K562 (cell line): ENCODE measurements around the gene TPK1. TPM values are rescaled to one million over a fixed set of nuclear protein-coding genes. Genes with fewer than 3 reads are reported as not detected.

Experiments
- COPS2 ChIP-seq: fragments of 450-650 bp; conservative IDR thresholded peaks from 2 replicates; pipeline ENCODE4 v1.6.1; 2016; ENCODE audit warnings: mild to moderate bottlenecking, moderate library complexity
- PRDM10 ChIP-seq: fragments of 450-650 bp; IDR thresholded peaks from 2 replicates; pipeline ENCODE4 v1.6.1; 2018; ENCODE audit not compliant: partially characterized antibody
- REST ChIP-seq, 2 experiments: fragments of 450-650 bp; formaldehyde crosslinking in 1 of 2; IDR thresholded peaks; 2 replicates each; pipeline versions ENCODE4 v1.4.0 to v1.6.1; 2014 to 2020; ENCODE audit warnings: mild to moderate bottlenecking in 2 of 2, borderline replicate concordance in 1 of 2, low read depth in 1 of 2
- TSHZ1 ChIP-seq: fragments of 250-450 bp; sonication (Bioruptor Pico); IDR thresholded peaks from 2 replicates; pipeline ENCODE4 v1.4.0; 2020; ENCODE audit warnings: mild to moderate bottlenecking, moderate library complexity
- XRCC5 ChIP-seq: fragments of 200-400 bp; formaldehyde crosslinking; IDR thresholded peaks from 2 replicates; pipeline ENCODE4 v1.6.1; 2017; ENCODE audit warnings: low read depth, mild to moderate bottlenecking, low read length
- ZNF41 ChIP-seq: fragments of 250-450 bp; sonication (Bioruptor Pico); conservative IDR thresholded peaks from 2 replicates; pipeline ENCODE4 v1.4.0; 2020; ENCODE audit warnings: mild to moderate bottlenecking
- ZNF639 ChIP-seq, 2 experiments: fragments of 200-800 bp in 1 of 2; sonication (Bioruptor generic) in 1 of 2; sonication (generic) in 1 of 2; formaldehyde crosslinking in 1 of 2; IDR thresholded peaks in 1 of 2; conservative IDR thresholded peaks in 1 of 2; 2 replicates each; pipeline versions ENCODE4 v1.5.0 to v1.6.1; 2016 to 2020; ENCODE audit warnings: missing compliant biosample characterization in 1 of 2, missing genetic modification characterization in 1 of 2, missing genetic modification reagents in 1 of 2
- polyA plus RNA-seq, 8 experiments: library from polyadenylated mRNA; depleted of rRNA in 4 of 8; stranded (reverse) in 5 of 8; unstranded in 3 of 8; fragments of >200 nt; fragmentation: Nextera tagmentation in 2 of 8; fragmentation: Illumina TruSeq in 1 of 8; extraction: Ambion mirVana in 2 of 8; extraction: Trizol in 1 of 8; gene quantifications; 2 replicates each; pipeline versions ENCODE4 v1.2.1 to v1.2.3, GENCODE V29; 2011 to 2014; ENCODE audit warnings: inconsistent platforms in 1 of 8, missing spikeins in 1 of 8
- total RNA-seq, 7 experiments: library from RNA; depleted of rRNA in 6 of 7; stranded (reverse); fragments of >200 nt in 6 of 7; fragmentation: Illumina TruSeq in 2 of 7; extraction: Trizol in 2 of 7; gene quantifications; 2 replicates each; pipeline versions ENCODE4 v1.2.1 to v1.2.3, GENCODE V29; 2011 to 2021; ENCODE audit warnings: low replicate concordance in 1 of 7

Gene TPK1
- total and polyA plus RNA-seq, 9 of the 15 experiments (the other 6 are each of a cell fraction or from before 2014, with no cell fraction given): 5.1 to 16.2 (median 9.2) TPM

GRCh38 chr7:144835652-144836544, at the start of gene TPK1 (continued):
- TF ChIP-seq REST (IDR thresholded peaks at IDR 0.05; ENCODE audit: borderline replicate concordance) (peak; percentile 98), REST (CRISPR knock-in tag; IDR thresholded peaks at IDR 0.05; ENCODE audit: low read depth) (0 out of 2 replicates have a peak, but pooled peaks have one; percentile 41), COPS2 (no peak), ZNF639 (CRISPR knock-in tag; conservative IDR thresholded peaks at IDR 0.05 in 1 of 2, IDR thresholded peaks at IDR 0.05 in 1 of 2) (peak in 1 of 2 experiments; percentile 94; a peak in 3 of 4 replicates), TSHZ1 (CRISPR knock-in tag) (no peak), PRDM10 (peak; percentile 82), XRCC5 (peak; percentile 98), ZNF41 (CRISPR knock-in tag) (no peak)
